DND-41 (cell line): Measurements from ENCODE around the gene CCNB3.

Source experiments
- ATAC-seq: fragments of 200-7000 bp; cut with Tn5 transposase; 3 replicates; pipeline ENCODE4 v1.9.1; 2021; ENCODE audit warnings: low read depth; ENCODE audit not compliant: insufficient read depth
- DNase-seq: peaks from one replicate; pipeline ENCODE4 v3.0.0-alpha.2; 2020
- H2AFZ ChIP-seq: 2 replicates; pipeline ENCODE4 v1.6.0; 2012; ENCODE audit warnings: low read depth, low read length
- H3K27ac ChIP-seq: 2 replicates; pipeline ENCODE4 v1.5.1; 2012; ENCODE audit warnings: low read length, inconsistent platforms
- H3K27me3 ChIP-seq: fragments of 200-600 bp; sonication (generic); 2 replicates; pipeline ENCODE4 v1.6.0; 2012; ENCODE audit warnings: low read length, mild to moderate bottlenecking, inconsistent platforms; ENCODE audit not compliant: insufficient read depth, poor library complexity
- H3K36me3 ChIP-seq: 2 replicates; pipeline ENCODE4 v1.5.1; 2012; ENCODE audit warnings: low read length, inconsistent platforms; ENCODE audit not compliant: insufficient read depth
- H3K4me1 ChIP-seq: 2 replicates; pipeline ENCODE4 v1.5.1; 2012; ENCODE audit warnings: mild to moderate bottlenecking, low read length; ENCODE audit not compliant: insufficient read depth
- H3K4me2 ChIP-seq: 2 replicates; pipeline ENCODE4 v1.6.0; 2012; ENCODE audit warnings: mild to moderate bottlenecking, moderate library complexity, low read length, inconsistent platforms; ENCODE audit not compliant: insufficient read depth
- H3K4me3 ChIP-seq, 2 experiments: fragments of 200-600 bp in 1 of 2; shearing (Covaris generic) in 1 of 2; 2 replicates each; pipeline ENCODE4 v1.5.1; 2012 to 2016; ENCODE audit warnings: inconsistent platforms in 2 of 2, low read length in 2 of 2, mild to moderate bottlenecking in 2 of 2, low read depth in 1 of 2, moderate library complexity in 1 of 2
- H3K79me2 ChIP-seq: 2 replicates; pipeline ENCODE4 v1.6.0; 2012; ENCODE audit warnings: low read length, inconsistent platforms; ENCODE audit not compliant: insufficient read depth
- H3K9ac ChIP-seq: 2 replicates; pipeline ENCODE4 v1.6.0; 2012; ENCODE audit warnings: low read depth, mild to moderate bottlenecking, inconsistent platforms, low read length, moderate library complexity
- H3K9me3 ChIP-seq: 2 replicates; pipeline ENCODE4 v1.5.1; 2012; ENCODE audit warnings: low read length, moderate library complexity, mild to moderate bottlenecking, inconsistent platforms; ENCODE audit not compliant: insufficient read depth, severe bottlenecking
- H4K20me1 ChIP-seq: 2 replicates; pipeline ENCODE4 v1.6.0; 2012; ENCODE audit warnings: low read length; ENCODE audit not compliant: insufficient read depth
- EZH2 ChIP-seq: IDR thresholded peaks from 3 replicates; pipeline ENCODE4 v1.6.1; 2012; ENCODE audit warnings: borderline replicate concordance, low read depth, mild to moderate bottlenecking, moderate library complexity, low read length, inconsistent platforms; ENCODE audit not compliant: severe bottlenecking
- TF ChIP-seq, protein P1 (sequence below): IDR thresholded peaks from 2 replicates; pipeline ENCODE4 v1.5.1; 2012; ENCODE audit warnings: borderline replicate concordance, low read length, moderate library complexity, mild to moderate bottlenecking; ENCODE audit not compliant: poor library complexity, severe bottlenecking; ENCODE audit errors: extremely low read depth

Gene CCNB3

DNA sequence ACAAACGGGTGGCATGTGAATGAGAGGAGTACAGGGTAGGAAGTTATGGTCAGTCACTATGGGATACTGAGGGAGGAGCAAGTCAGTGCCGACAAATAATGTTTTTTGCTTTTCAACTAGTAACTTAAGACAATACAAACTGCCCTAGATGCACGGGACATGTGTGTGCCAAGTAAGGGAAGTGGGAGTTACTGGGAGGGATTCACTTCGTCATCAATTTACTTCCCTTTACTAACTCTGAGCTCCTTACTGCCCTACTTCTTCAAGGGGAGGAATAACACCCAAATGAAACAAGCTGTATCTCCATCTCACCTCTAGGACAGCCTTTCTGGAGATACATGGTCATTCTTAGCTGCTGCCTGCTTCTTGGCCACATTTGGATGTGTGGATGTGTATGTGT is 168.4 kb downstream of the CCNB3 start:
- Histone ChIP-seq H3K36me3 (no peaks in the 10 kb centered on the region), H3K9me3 (no peaks in the 10 kb centered on the region), H3K4me3 (no peak overlapping the region), H2AFZ (no peak overlapping the region), H3K4me1 (no peaks in the 10 kb centered on the region), H3K27ac (no peak overlapping the region), H3K4me2 (no peak overlapping the region), H3K27me3 (no peaks in the 10 kb centered on the region), H4K20me1 (no peaks in the 10 kb centered on the region), H3K79me2 (no peaks in the 10 kb centered on the region), H3K9ac (no peak overlapping the region)
- ATAC-seq (no peak), DNase-seq (no peak)
- TF ChIP-seq, protein P1, sequence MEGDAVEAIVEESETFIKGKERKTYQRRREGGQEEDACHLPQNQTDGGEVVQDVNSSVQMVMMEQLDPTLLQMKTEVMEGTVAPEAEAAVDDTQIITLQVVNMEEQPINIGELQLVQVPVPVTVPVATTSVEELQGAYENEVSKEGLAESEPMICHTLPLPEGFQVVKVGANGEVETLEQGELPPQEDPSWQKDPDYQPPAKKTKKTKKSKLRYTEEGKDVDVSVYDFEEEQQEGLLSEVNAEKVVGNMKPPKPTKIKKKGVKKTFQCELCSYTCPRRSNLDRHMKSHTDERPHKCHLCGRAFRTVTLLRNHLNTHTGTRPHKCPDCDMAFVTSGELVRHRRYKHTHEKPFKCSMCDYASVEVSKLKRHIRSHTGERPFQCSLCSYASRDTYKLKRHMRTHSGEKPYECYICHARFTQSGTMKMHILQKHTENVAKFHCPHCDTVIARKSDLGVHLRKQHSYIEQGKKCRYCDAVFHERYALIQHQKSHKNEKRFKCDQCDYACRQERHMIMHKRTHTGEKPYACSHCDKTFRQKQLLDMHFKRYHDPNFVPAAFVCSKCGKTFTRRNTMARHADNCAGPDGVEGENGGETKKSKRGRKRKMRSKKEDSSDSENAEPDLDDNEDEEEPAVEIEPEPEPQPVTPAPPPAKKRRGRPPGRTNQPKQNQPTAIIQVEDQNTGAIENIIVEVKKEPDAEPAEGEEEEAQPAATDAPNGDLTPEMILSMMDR: no peak
- no peak for TF ChIP-seq EZH2

DNA sequence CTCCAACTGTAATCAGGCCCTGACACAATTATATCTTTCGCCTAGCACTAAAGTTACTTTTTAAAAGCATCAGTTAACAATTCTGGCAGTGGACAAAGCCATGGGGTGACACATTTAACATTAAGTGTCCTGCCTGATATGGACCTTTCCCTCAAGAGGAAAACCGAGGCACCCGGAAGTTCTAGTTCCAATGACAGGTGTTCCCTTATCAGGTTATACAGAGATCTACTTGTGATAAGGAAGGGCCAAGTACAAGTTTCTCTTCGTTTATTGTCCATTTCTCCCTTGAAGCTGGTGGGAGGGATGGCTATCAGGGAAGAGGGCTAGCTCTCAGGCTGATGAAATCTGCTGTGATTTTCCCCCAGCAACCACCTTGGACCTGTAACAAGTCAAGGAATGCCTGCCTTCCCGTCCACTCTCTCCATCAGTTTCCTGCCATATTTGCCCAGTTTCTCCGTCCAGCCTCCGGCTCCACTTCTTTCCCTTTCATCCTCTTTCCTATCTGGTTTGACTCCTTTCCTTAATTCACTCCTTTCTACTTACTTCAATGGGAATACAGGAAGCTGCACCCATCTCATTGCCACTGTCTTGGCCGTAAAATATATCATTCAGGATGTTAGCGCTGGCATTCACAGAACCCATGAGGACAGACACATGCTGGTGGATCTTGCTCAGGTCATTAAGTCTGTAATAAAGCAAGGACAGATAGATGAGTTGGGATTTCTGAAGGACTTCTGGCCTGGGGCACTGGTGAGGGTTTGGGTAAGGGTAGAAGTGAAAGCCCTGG is 171.1 kb downstream of the CCNB3 start:
- Histone ChIP-seq H3K36me3 (no peaks in the 10 kb centered on the region), H3K27me3 (no peaks in the 10 kb centered on the region), H3K9me3 (no peaks in the 10 kb centered on the region), H3K4me2 (no peak overlapping the region), H4K20me1 (no peaks in the 10 kb centered on the region), H2AFZ (no peak overlapping the region), H3K4me1 (no peaks in the 10 kb centered on the region), H3K9ac (no peak overlapping the region), H3K4me3 (no peak overlapping the region), H3K27ac (no peak overlapping the region), H3K79me2 (no peaks in the 10 kb centered on the region)
- no peak for ATAC-seq
- TF ChIP-seq, protein P1: no peak
- no peak for TF ChIP-seq EZH2
- no peak for DNase-seq

DNA sequence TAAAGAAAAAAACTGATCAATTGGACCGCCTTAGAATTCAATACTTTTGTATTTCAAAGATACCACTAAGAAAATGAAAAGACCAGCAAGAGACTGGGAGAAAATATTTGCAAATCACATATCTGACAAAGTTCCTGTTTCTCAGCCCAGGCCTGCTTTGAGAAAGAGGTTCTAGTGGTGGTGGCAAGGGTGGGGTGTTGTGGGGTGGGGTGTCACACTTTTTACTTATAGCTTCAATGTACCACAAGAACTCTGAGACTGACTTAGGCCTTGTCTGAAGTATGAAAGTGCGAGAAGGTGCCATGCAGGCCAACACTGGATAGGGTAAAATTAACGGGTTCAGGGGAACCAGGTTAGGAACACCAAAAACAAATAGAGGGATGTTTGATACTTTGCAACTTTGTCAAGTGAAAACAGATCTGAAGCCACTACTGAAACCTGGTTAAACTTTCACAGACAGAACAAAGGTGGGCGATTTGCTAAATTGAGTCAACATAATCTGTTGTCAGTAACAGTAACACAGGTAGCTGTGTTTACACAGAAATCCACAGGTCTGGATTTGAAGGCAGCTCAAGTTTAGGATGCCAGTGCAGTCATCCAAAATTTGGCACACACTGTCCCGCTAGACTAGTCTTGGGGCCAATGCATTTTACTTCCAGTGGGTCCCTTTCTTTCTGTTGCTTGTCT is 177.3 kb downstream of the CCNB3 start:
- no peak for DNase-seq
- Histone ChIP-seq H3K4me1 (no peaks in the 10 kb centered on the region), H3K36me3 (no peaks in the 10 kb centered on the region), H3K4me2 (no peak overlapping the region), H3K9ac (no peak overlapping the region), H3K27me3 (no peaks in the 10 kb centered on the region), H3K27ac (no peak overlapping the region), H3K79me2 (no peaks in the 10 kb centered on the region), H4K20me1 (no peaks in the 10 kb centered on the region), H3K9me3 (no peaks in the 10 kb centered on the region), H3K4me3 (no peak overlapping the region), H2AFZ (no peak overlapping the region)
- no peak for ATAC-seq
- TF ChIP-seq EZH2: no peak
- TF ChIP-seq, protein P1: no peak
